NCI-H82 (cell line): ENCODE data around the gene WDR91.
"Not testable (repeated sequence)": the region's sequence is repeated elsewhere in the genome, so short reads cannot be mapped to it uniquely, and the experiment has no call there.

Source experiments
- DNase-seq: peaks from one replicate; lab custom pipeline; 2025; lab: John Stamatoyannopoulos, UW

WDR91 gene

DNA sequence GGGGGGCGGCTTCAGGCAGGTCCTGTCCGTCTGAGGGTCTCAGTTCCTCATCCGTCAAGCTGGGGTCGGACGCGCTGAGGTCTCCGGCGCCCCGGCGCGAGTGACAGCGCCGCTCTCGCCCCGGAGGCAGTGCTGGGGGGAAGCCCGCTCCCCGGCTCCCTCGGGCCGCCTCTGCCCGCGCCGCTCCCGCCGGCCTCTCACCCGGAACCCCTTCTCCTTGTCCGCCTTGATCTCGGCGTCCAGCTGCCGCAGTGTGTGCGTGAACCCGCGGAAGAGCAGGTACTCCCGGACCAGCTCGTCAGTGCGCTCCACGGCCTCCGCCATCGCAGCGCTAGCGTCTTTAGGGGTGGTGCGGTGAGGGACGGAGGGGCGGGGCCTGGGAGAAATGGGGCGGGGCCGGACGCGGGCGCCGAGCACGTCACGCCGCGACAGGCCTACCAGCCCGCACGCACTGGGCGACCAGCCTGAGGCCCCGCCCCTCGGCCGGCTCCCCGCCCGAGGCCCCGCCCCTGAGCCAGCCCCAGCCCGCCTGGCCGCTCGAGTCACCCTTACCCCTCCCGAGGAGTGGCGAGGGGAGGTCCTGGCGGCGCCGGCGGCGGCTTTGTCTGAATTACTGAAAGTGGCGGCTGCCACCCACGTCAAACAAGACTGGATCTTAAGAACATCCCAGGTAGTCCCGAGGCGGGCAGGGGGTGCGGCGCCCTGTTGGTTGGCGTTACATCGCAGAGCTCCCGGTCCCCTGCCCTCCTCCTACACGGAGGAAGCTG is at the start of gene WDR91:
Gene WDR91, minus strand, starts transcription at position 348 of the 767 bp plus-strand sequence. Its CDS starts 24 bp downstream, at position 324.
- DNase-seq: peak; percentile 96

- DNase-seq: no peak
These were observed 49.1 kb upstream of the WDR91 start for GRCh38 chr7:135260470-135260869.

DNA sequence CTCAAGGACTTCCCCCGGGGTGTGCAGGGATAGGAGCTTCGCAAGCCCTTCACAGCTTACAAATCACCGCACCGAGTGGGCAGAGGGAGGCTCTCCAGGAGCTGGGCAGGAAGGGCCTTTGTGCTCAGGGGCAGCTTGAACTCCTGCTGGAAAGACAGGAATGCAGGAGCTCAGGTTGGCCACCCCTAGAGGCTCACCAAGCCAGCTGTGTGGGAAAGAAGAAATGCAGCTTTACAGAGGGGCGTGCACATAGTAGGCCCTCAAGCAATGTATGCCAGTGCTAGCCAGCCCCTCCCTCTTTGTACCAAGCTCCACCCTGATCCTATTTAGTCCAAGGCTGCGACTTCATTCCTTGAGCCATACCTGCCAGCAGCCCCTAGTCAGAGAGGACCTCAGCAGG is 48.4 kb upstream of the WDR91 start:
- DNase-seq: no peak

- DNase-seq: no peak
These were observed 47.3 kb upstream of the WDR91 start for GRCh38 chr7:135258585-135258984.

GRCh38 chr7:135257790-135258189 is 46.5 kb upstream of the WDR91 start:
- DNase-seq: no peak

- no peak for DNase-seq
These were observed 42.8 kb upstream of the WDR91 start for GRCh38 chr7:135253851-135254771.

GRCh38 chr7:135251496-135252391 is 40.4 kb upstream of the WDR91 start:
- no peak for DNase-seq

- no peak for DNase-seq
These were observed 37.2 kb upstream of the WDR91 start for GRCh38 chr7:135248546-135248945.

DNA sequence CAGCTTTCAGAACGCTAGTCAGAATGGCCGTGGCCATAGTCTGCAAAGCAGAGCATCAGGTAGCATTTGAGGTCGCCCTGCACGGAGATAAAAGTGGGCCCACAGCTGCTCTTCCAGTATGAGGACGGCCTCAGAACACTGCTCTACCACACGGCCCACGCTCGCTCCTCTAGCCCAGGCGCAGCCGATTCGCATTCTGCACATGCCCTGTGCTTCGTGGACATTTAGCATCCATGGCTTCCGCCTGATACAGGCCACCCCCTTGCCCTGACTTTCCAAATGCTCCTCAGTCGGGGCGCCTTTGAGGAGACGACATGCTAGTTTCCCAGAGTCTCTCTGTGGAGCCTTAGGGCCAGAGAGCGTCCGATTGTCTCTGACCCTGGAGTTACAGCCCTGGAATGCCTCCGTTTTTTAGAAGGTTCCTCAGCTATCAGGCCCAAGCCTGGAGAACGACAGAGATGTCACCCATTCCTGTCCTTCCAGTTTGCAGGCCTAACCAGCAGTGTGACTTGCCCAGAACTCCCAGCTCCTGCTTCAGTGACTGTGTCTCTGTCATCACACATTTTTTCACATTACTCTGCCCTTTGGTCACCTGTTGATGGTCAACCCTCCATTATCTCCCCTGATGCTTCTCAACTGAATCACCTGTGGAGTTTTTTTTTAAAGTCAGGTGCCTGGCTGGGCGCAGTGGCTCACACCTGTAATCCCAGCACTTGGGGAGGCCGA is 36.6 kb upstream of the WDR91 start:
- no peak for DNase-seq

DNA sequence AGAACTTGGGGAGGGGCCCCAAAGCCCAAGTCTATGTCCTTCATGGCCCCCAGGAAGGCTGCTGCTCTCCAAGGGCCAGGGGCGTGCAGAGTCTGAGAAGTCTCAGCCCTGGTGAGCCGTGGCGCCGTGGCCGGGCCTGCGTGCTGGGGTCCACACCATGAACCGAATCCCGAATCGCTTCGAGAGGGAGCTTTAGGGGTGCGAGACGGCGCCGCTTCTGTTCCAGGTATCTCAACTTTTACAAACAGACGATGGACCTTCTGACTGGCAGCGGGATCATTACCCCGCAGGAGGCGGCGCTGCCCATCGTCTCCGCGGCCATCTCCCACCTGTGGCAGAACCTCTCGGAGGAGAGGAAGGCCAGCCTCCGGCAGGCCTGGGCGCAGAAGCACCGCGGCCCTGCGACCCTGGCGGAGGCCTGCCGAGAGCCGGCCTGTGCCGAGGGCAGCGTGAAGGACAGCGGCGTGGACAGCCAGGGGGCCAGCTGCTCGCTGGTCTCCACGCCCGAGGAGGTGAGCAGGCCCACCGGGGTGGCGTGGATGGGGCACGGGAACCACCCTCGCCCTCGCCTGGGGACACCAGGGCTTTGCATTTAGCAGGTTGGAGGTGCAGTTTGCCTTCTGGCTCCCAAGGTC is 35.0 kb upstream of the WDR91 start:
- DNase-seq: no peak

DNA sequence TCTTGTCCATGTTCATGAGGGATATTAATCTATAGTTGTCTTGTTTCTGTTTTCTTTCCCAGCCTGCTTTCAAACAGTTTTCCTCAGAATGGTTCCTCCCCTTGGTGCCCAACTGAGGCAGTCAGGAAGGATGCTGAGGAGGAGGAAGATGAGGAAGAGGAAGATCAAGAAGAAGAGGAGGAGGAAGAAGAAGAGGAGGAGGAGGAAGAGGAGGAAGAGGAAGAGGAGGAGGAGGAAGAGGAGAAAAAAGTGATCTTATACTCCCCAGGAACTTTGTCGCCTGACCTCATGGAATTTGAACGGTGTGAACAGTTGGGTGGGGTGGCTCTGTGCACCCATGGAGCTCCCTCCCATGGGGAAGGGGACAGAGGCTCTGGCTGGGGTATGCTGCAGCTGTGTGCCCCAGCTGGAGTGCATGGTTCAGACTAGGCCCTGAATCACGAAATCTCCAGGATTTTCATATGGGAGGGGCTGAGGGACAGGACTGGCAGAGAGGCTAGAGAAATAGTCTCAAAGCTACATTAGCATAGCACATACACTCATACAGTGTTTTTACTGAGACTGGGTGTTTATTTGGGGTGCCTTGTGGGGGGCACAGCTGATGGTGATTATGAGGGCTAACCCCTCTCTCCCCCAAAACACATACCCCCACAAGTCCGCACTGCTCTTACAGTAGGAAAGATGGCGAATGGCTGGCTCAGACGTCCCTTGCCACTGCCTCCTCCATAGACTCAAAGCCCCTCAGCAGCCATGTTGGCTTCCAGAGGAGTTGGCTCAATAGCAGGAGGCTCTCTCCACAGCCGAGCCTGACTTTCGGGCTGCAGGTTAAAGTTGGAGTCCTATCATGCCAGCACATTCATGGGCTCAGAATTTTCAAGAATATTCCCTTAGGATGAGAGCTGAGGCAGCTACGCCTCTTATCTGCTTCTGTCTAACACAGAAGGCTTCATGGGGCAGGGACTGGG is 34.2 kb upstream of the WDR91 start:
- no peak for DNase-seq

- no peak for DNase-seq
These were observed 30.9 kb upstream of the WDR91 start for GRCh38 chr7:135242096-135242684.

- no peak for DNase-seq
These were observed 29.1 kb upstream of the WDR91 start for GRCh38 chr7:135240441-135240840.

GRCh38 chr7:135239263-135239662 is 27.9 kb upstream of the WDR91 start:
- DNase-seq: no peak

- peak; percentile 37 for DNase-seq
These were observed 26.9 kb upstream of the WDR91 start for GRCh38 chr7:135238112-135238744.

- no peak for DNase-seq
These were observed 25.4 kb upstream of the WDR91 start for GRCh38 chr7:135236727-135237126.

- no peak for DNase-seq
These were observed 24.5 kb upstream of the WDR91 start for GRCh38 chr7:135235841-135236240.

DNA sequence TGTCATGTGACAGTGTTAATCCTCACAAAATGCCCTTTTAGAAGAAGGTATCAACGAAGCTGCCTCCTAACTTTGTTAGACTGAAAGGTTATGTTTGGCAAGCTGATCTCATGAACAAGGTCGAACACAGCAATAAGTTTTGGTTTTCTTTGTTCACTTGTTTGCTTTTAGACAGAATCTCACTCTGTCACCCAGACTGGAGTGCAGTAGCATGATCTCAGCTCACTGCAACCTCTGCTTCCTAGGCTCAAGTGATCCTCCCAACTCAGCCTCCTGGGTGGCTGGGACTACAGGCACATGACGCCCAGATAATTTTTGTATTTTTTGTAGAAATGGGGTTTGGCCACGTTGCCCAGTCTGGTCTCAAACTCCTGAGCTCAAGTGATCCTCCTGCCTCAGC is 23.4 kb upstream of the WDR91 start:
- no peak for DNase-seq

GRCh38 chr7:135234095-135234494 is 22.8 kb upstream of the WDR91 start:
- DNase-seq: not testable (repeated sequence)
